Type B pancreatic cell (in vitro differentiated cells): ENCODE measurements around the gene NFIX. TPM values are rescaled to one million over a fixed set of nuclear protein-coding genes. Genes with fewer than 3 reads are reported as not detected.

Source experiments
- DNase-seq: peaks from one replicate; pipeline ENCODE4 v3.0.0; 2021; ENCODE audit warnings: mixed read lengths; ENCODE audit not compliant: unreplicated experiment; ENCODE audit errors: extremely low spot score
- H3K27ac Mint-ChIP-seq: 2 replicates; pipeline ENCODE4 v1.8.0; 2021; ENCODE audit warnings: mild to moderate bottlenecking, mixed read lengths
- H3K27me3 Mint-ChIP-seq: 2 replicates; pipeline ENCODE4 v1.8.0; 2021; ENCODE audit warnings: mixed read lengths
- H3K36me3 Mint-ChIP-seq: 2 replicates; pipeline ENCODE4 v1.8.0; 2021; ENCODE audit warnings: mixed read lengths
- H3K4me1 Mint-ChIP-seq: one replicate; pipeline ENCODE4 v1.8.0; 2021; ENCODE audit warnings: mixed read lengths; ENCODE audit not compliant: unreplicated experiment
- H3K4me3 Mint-ChIP-seq: 2 replicates; pipeline ENCODE4 v1.8.0; 2021; ENCODE audit warnings: mild to moderate bottlenecking, mixed read lengths
- H3K9me3 Mint-ChIP-seq: 2 replicates; pipeline ENCODE4 v1.8.0; 2021; ENCODE audit warnings: mixed read lengths
- total RNA-seq: library from RNA; stranded (reverse); gene quantifications from 2 replicates; pipeline ENCODE4 v1.2.1, GENCODE V29; 2021; ENCODE audit warnings: low replicate concordance
- TF ChIP-seq, protein P1 (sequence below): fragments of 200-600 bp; sonication (generic); conservative IDR thresholded peaks from 2 replicates; pipeline ENCODE4 v1.5.0; 2021; ENCODE audit warnings: antibody characterized with exemption, mild to moderate bottlenecking

Gene NFIX
- total RNA-seq, 1 donor from 2014 or later, result 12.4 TPM

- peaks cover 100% of the 10 kb centered on the region for H3K27me3 Mint-ChIP-seq
- H3K36me3 Mint-ChIP-seq, result peaks cover 11% of the 10 kb centered on the region
- H3K4me1 Mint-ChIP-seq, result peaks cover 29% of the 10 kb centered on the region
- peak overlapping the region; percentile 42 for H3K27ac Mint-ChIP-seq
- H3K4me3 Mint-ChIP-seq, result peak overlapping the region; percentile 10
- no peaks in the 10 kb centered on the region for H3K9me3 Mint-ChIP-seq
- no peak for DNase-seq
- TF ChIP-seq, protein P1, sequence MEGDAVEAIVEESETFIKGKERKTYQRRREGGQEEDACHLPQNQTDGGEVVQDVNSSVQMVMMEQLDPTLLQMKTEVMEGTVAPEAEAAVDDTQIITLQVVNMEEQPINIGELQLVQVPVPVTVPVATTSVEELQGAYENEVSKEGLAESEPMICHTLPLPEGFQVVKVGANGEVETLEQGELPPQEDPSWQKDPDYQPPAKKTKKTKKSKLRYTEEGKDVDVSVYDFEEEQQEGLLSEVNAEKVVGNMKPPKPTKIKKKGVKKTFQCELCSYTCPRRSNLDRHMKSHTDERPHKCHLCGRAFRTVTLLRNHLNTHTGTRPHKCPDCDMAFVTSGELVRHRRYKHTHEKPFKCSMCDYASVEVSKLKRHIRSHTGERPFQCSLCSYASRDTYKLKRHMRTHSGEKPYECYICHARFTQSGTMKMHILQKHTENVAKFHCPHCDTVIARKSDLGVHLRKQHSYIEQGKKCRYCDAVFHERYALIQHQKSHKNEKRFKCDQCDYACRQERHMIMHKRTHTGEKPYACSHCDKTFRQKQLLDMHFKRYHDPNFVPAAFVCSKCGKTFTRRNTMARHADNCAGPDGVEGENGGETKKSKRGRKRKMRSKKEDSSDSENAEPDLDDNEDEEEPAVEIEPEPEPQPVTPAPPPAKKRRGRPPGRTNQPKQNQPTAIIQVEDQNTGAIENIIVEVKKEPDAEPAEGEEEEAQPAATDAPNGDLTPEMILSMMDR, result no peak
These were observed 30.7 kb downstream of the NFIX start for GRCh38 chr19:13025819-13026456.

DNA sequence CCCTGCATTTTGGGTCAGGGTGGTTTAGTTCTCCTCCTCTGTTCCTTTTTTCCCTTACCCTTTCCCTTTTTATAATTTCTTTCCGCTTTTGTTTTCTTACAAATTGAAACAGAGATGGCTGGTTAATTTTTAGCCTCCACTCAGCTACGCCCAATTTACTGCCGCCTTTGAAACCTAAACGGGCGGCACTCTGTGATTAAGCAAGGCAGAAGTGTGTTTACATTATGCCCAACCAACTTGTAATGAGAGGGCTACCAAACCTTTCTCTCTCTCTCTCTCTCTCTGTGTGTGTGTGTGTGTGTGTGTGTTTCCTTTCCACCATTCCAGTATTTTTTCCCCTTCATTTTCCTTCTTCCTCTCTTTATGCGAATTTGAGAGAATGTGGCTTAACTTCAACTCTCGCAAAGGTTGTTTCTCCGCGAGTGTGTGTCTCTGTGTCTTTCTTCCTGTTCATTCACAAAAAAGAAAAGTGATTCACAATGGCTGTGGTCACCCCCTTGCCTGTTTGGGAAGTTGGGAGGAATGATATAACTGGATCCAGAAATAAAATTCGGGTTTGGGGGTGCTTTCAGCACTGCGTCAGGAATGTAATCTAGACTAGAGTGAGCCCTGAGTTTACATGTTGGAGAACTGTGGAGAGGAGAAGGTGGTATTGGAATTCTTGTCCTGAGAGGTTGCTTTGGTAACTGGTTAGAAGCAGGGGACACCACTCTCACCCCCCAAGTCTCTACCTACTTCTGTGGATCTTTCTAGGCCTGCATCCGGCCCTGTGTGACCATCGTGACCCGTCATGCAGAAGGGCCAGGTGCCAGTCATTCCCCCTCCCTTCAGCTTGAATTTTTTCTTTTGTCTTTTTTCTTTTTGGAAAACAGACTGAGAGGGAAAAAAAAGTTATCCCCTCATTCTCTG lies 31.4 kb downstream of the NFIX start:
- H3K27ac Mint-ChIP-seq, result peak overlapping the region; percentile 42
- H3K27me3 Mint-ChIP-seq, result peaks cover 100% of the 10 kb centered on the region
- no peaks in the 10 kb centered on the region for H3K9me3 Mint-ChIP-seq
- no peak for DNase-seq
- peaks cover 28% of the 10 kb centered on the region for H3K4me1 Mint-ChIP-seq
- H3K4me3 Mint-ChIP-seq, result peak overlapping the region; percentile 26
- TF ChIP-seq, protein P1, result no peak
- H3K36me3 Mint-ChIP-seq, result peaks cover 11% of the 10 kb centered on the region

DNA sequence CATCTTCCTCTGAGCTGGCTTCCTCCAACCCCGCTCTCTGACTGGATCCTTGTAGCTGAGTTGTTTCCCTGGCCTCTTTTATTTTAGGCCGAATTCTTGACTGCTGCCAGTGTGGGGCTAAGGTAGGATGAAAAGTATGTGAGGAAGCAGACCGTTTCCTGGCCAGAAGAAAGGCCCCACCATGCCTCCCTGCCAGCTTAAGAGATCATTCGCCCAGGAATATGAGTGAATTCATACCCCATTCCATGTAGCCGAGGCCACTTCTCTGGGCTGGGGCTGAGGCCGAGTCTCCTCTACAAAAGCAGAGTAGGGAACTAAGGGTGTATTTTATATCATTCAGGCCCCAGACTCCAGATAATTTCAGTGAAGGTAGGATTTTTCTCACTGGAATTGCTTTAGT lies 32.3 kb downstream of the NFIX start:
- H3K27me3 Mint-ChIP-seq, result peaks cover 100% of the 10 kb centered on the region

DNA sequence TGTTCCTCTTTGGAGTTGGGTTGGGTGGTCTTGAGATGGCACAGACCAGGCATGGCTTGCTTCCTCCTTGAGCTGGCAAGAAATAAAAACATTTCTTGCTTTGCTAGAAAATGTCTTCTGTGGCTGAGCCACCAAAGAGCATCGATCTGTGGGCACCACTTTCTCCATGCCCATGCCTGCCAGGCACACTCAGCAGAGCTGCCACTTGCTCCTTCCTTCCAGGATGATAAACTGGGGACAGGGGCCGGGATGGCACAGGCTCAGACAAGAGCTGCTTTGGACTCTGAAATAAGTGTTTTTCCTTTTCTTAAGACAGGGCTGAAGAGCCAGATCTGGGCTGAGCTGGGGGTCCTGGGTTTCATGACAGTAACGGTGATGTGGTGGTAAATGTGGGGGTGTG lies 32.8 kb downstream of the NFIX start:
- no peak for DNase-seq
- Mint-ChIP-seq H3K4me3 (no peak overlapping the region), H3K36me3 (peaks cover 11% of the 10 kb centered on the region), H3K27me3 (peaks cover 99% of the 10 kb centered on the region), H3K27ac (no peak overlapping the region), H3K9me3 (no peaks in the 10 kb centered on the region), H3K4me1 (peaks cover 31% of the 10 kb centered on the region)
- TF ChIP-seq, protein P1, result no peak

More for the DNA sequence above, 32.3 kb downstream of the NFIX start:
- Mint-ChIP-seq H3K27ac (no peak overlapping the region), H3K4me1 (peaks cover 29% of the 10 kb centered on the region), H3K36me3 (peaks cover 11% of the 10 kb centered on the region), H3K9me3 (no peaks in the 10 kb centered on the region), H3K4me3 (no peak overlapping the region)
- TF ChIP-seq, protein P1, result no peak
- no peak for DNase-seq

DNA sequence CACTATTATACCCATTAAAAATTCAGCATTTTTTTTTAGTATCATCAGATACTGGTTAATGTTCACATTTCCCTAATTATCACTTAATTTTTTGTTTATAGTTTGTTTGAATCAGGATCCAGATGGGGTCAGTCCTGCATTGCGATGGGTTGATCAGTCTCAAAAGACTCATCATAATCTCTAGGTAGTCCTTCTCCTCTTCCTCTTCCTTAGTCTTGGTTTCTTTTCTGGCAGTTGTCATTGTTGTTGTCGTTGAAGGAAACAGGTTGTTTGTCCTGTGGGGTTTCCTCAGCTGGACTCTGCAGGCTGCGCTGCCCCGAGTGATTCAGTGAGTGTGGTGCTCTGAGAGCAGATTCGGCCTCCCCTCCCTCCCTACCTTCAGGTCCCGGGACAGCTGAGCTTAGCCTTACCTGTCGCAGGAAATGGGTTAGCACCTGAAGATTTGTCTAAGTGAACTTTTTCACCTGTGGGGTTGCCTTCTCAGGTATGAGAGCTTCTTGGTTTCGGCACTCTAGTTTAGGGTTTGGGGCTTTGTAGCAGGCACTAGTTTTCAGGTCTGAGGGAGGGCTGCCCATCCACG lies 34.1 kb downstream of the NFIX start:
- Mint-ChIP-seq H3K27ac (no peak overlapping the region), H3K9me3 (no peaks in the 10 kb centered on the region), H3K4me1 (peaks cover 27% of the 10 kb centered on the region), H3K27me3 (peaks cover 99% of the 10 kb centered on the region), H3K36me3 (peaks cover 8% of the 10 kb centered on the region), H3K4me3 (no peak overlapping the region)
- TF ChIP-seq, protein P1, result no peak
- no peak for DNase-seq
